OCI-LY7 (cell line): ENCODE results near the gene ZFYVE9.

Source experiments
- CTCF ChIP-seq: fragments of 200-600 bp; sonication (generic); conservative IDR thresholded peaks from 2 replicates; pipeline ENCODE4 v1.5.1; 2014; ENCODE audit warnings: mild to moderate bottlenecking, antibody characterized with exemption, low read length, moderate library complexity, mixed read lengths
- EZH2phosphoT487 ChIP-seq: fragments of 200-600 bp; sonication (generic); IDR thresholded peaks from 2 replicates; pipeline ENCODE4 v1.6.1; 2018; ENCODE audit warnings: low read depth, borderline replicate concordance, mild to moderate bottlenecking, mixed run types, antibody characterized with exemption, low read length, moderate library complexity, mixed read lengths

- TF ChIP-seq CTCF (no peak), EZH2phosphoT487 (no peak)
Observed at GRCh38 chr1:52357397-52357796, 215.5 kb downstream of the ZFYVE9 start.
